RKO (cell line): ENCODE measurements around the gene AOPEP.
"Not testable (repeated sequence)": the region's sequence is repeated elsewhere in the genome, so short reads cannot be mapped to it uniquely, and the experiment has no call there.

Source experiments
- DNase-seq: peaks from one replicate; pipeline ENCODE4 v3.0.0-alpha.2; 2016; ENCODE audit warnings: low spot score

Gene AOPEP

GRCh38 chr9:94817291-94818177 is 91.0 kb downstream of the AOPEP start:
- DNase-seq, result no peak

GRCh38 chr9:94818178-94818541 is 91.7 kb downstream of the AOPEP start:
- DNase-seq, result no peak

GRCh38 chr9:94819161-94819687 is 92.7 kb downstream of the AOPEP start:
- DNase-seq, result no peak

GRCh38 chr9:94821098-94821887 is 94.8 kb downstream of the AOPEP start:
- DNase-seq, result no peak

GRCh38 chr9:94822273-94822672 is 95.8 kb downstream of the AOPEP start:
- no peak for DNase-seq

- no peak for DNase-seq
These were observed 97.2 kb downstream of the AOPEP start for GRCh38 chr9:94823710-94824109.

GRCh38 chr9:94824411-94824810 is 97.9 kb downstream of the AOPEP start:
- no peak for DNase-seq

GRCh38 chr9:94824913-94825610 is 98.6 kb downstream of the AOPEP start:
- no peak for DNase-seq

GRCh38 chr9:94825611-94825958 is 99.1 kb downstream of the AOPEP start:
- DNase-seq, result no peak

- DNase-seq, result no peak
These were observed 99.5 kb downstream of the AOPEP start for GRCh38 chr9:94826044-94826443.

- DNase-seq, result no peak
These were observed 100.3 kb downstream of the AOPEP start for GRCh38 chr9:94826644-94827410.

GRCh38 chr9:94827584-94828304 is 101.2 kb downstream of the AOPEP start:
- no peak for DNase-seq

- DNase-seq, result no peak
These were observed 103.0 kb downstream of the AOPEP start for GRCh38 chr9:94829380-94830070.

- DNase-seq, result not testable (repeated sequence)
These were observed 103.6 kb downstream of the AOPEP start for GRCh38 chr9:94830071-94830604.

GRCh38 chr9:94833802-94834201 is 107.3 kb downstream of the AOPEP start:
- DNase-seq, result no peak

GRCh38 chr9:94837404-94837803 is 110.9 kb downstream of the AOPEP start:
- DNase-seq, result no peak

- DNase-seq, result no peak
These were observed 112.9 kb downstream of the AOPEP start for GRCh38 chr9:94839398-94839797.

GRCh38 chr9:94840738-94841137 is 114.2 kb downstream of the AOPEP start:
- no peak for DNase-seq

- no peak for DNase-seq
These were observed 116.6 kb downstream of the AOPEP start for GRCh38 chr9:94843134-94843533.

- DNase-seq, result no peak
These were observed 120.2 kb downstream of the AOPEP start for GRCh38 chr9:94846739-94847138.
